Measurements from ENCODE around the gene ANXA9.

ANXA9 gene

GRCh38 chr1:151035167-151035566, 53.1 kb downstream of the ANXA9 start:
- TF ChIP-seq FOXP2 (optimal IDR thresholded peaks at IDR 0.05; ENCODE audit: borderline replicate concordance, extremely low read depth, extremely low read length, insufficient read depth) (no peak), TAF1 (IDR thresholded peaks at IDR 0.05; ENCODE audit: borderline replicate concordance, insufficient read depth, low read length) (no peak), REST (IDR thresholded peaks at IDR 0.05; ENCODE audit: insufficient read depth in 1 of 2, low read depth in 2 of 2, low read length in 2 of 2) (no peak)

- TF ChIP-seq REST (IDR thresholded peaks at IDR 0.05; ENCODE audit: insufficient read depth in 1 of 2, low read depth in 2 of 2, low read length in 2 of 2): no peak
- no peak for TF ChIP-seq SIN3A (IDR thresholded peaks at IDR 0.05; ENCODE audit: borderline replicate concordance, insufficient read depth, low read length)
- no peak for TF ChIP-seq POLR2AphosphoS5 (IDR thresholded peaks at IDR 0.05; ENCODE audit: low read depth, low read length)
- no peak for TF ChIP-seq FOXP2 (optimal IDR thresholded peaks at IDR 0.05; ENCODE audit: borderline replicate concordance, extremely low read depth, extremely low read length, insufficient read depth)
- TF ChIP-seq TAF1 (IDR thresholded peaks at IDR 0.05; ENCODE audit: borderline replicate concordance, insufficient read depth, low read length): no peak
These were observed 54.3 kb downstream of the ANXA9 start, which contains the start of gene BNIPL for GRCh38 chr1:151036356-151036755. Gene BNIPL (plus strand): TSS chr1:151036586. CDS start chr1:151036726, 140 bp downstream.

- TF ChIP-seq FOXP2 (optimal IDR thresholded peaks at IDR 0.05; ENCODE audit: borderline replicate concordance, extremely low read depth, extremely low read length, insufficient read depth): no peak
- no peak for TF ChIP-seq REST (IDR thresholded peaks at IDR 0.05; ENCODE audit: insufficient read depth in 1 of 2, low read depth in 2 of 2, low read length in 2 of 2)
- no peak for TF ChIP-seq TAF1 (IDR thresholded peaks at IDR 0.05; ENCODE audit: borderline replicate concordance, insufficient read depth, low read length)
- no peak for TF ChIP-seq SIN3A (IDR thresholded peaks at IDR 0.05; ENCODE audit: borderline replicate concordance, insufficient read depth, low read length)
- TF ChIP-seq POLR2AphosphoS5 (IDR thresholded peaks at IDR 0.05; ENCODE audit: low read depth, low read length): no peak
These were observed 54.9 kb downstream of the ANXA9 start for GRCh38 chr1:151037032-151037431.

GRCh38 chr1:151039521-151039920, 57.4 kb downstream of the ANXA9 start:
- no peak for TF ChIP-seq TAF1 (IDR thresholded peaks at IDR 0.05; ENCODE audit: borderline replicate concordance, insufficient read depth, low read length)

- TF ChIP-seq TAF1 (IDR thresholded peaks at IDR 0.05; ENCODE audit: borderline replicate concordance, insufficient read depth, low read length) (no peak), FOXP2 (optimal IDR thresholded peaks at IDR 0.05; ENCODE audit: borderline replicate concordance, extremely low read depth, extremely low read length, insufficient read depth) (no peak), POLR2AphosphoS5 (IDR thresholded peaks at IDR 0.05; ENCODE audit: low read depth, low read length) (no peak), REST (IDR thresholded peaks at IDR 0.05; ENCODE audit: insufficient read depth in 1 of 2, low read depth in 2 of 2, low read length in 2 of 2) (no peak), SIN3A (IDR thresholded peaks at IDR 0.05; ENCODE audit: borderline replicate concordance, insufficient read depth, low read length) (no peak)
These were observed 61.1 kb downstream of the ANXA9 start for GRCh38 chr1:151043163-151043562.

Measured in PFSK-1 (cell line).